GM12878 (cell line): Measurements from ENCODE around the gene KCNH6.

Experiments used
- CTCF ChIP-seq, 3 experiments: IDR thresholded peaks in 2 of 3; conservative IDR thresholded peaks in 1 of 3; 2 replicates each; pipeline ENCODE4 v1.5.1; 2011; ENCODE audit warnings: low read depth in 3 of 3, low read length in 3 of 3, mild to moderate bottlenecking in 3 of 3, control low read depth in 2 of 3, moderate library complexity in 2 of 3, inconsistent platforms in 1 of 3, mixed read lengths in 1 of 3; ENCODE audit not compliant: control insufficient read depth in 2 of 3, insufficient read depth in 1 of 3; ENCODE audit errors: extremely low read depth in 1 of 3
- EGR1 ChIP-seq, 2 experiments: IDR thresholded peaks; 1 replicate in 1 of 2; 2 replicates in 1 of 2; pipeline ENCODE4 v1.6.1; 2011 to 2012; ENCODE audit warnings: low read depth in 2 of 2, low read length in 2 of 2, borderline replicate concordance in 1 of 2, mild to moderate bottlenecking in 1 of 2, moderate library complexity in 1 of 2
- EZH2 ChIP-seq: IDR thresholded peaks from 2 replicates; pipeline ENCODE4 v1.6.1; 2012; ENCODE audit warnings: low read depth, mild to moderate bottlenecking, control low read depth, inconsistent platforms, low read length, borderline replicate concordance; ENCODE audit not compliant: control insufficient read depth
- PBX3 ChIP-seq: IDR thresholded peaks from 2 replicates; pipeline ENCODE4 v1.6.1; 2011; ENCODE audit warnings: mild to moderate bottlenecking, low read depth, low read length, moderate library complexity; ENCODE audit not compliant: insufficient replicate concordance
- REST ChIP-seq: IDR thresholded peaks from 2 replicates; pipeline ENCODE4 v1.6.1; 2012; ENCODE audit warnings: mild to moderate bottlenecking, low read depth, low read length
- SUZ12 ChIP-seq: fragments of 200-600 bp; sonication (generic); IDR thresholded peaks from one replicate; pipeline ENCODE4 v1.6.1; 2018; ENCODE audit warnings: antibody characterized with exemption, mild to moderate bottlenecking; ENCODE audit not compliant: unreplicated experiment

- TF ChIP-seq EZH2 (no peak), CTCF (IDR thresholded peaks at IDR 0.05 in 2 of 3, conservative IDR thresholded peaks at IDR 0.05 in 1 of 3; ENCODE audit: control insufficient read depth in 2 of 3, extremely low read depth in 1 of 3, insufficient read depth in 1 of 3, low read depth in 3 of 3, low read length in 3 of 3) (no peak), PBX3 (no peak), SUZ12 (no peak), EGR1 (IDR thresholded peaks at IDR 0.05; ENCODE audit: borderline replicate concordance in 1 of 2, low read depth in 2 of 2, low read length in 2 of 2) (no peak), REST (no peak)
Measured at GRCh38 chr17:63491977-63492618, 31.1 kb upstream of the KCNH6 start.
